ENCODE results near the gene LRP2.

DNA sequence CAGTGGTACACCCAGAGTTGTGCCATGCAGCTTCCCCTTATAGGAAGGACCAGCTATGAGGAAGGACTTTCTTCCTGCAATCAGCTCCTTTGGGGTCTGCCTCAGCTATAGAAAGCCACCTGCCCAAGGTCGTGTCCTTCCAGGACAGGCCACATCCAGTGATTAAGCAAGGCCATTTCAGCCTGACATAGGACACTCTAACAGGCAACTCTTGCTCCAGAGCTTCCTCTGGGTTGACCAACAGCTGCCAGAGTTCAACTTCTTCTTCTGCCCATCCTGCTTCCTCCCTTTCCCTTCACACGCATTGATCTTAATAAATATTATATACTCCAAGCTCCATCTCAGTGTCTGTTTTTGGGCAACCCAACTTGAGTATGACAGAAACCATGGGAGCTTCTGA, 12.8 kb downstream of the LRP2 start:
- TF ChIP-seq, protein P1, sequence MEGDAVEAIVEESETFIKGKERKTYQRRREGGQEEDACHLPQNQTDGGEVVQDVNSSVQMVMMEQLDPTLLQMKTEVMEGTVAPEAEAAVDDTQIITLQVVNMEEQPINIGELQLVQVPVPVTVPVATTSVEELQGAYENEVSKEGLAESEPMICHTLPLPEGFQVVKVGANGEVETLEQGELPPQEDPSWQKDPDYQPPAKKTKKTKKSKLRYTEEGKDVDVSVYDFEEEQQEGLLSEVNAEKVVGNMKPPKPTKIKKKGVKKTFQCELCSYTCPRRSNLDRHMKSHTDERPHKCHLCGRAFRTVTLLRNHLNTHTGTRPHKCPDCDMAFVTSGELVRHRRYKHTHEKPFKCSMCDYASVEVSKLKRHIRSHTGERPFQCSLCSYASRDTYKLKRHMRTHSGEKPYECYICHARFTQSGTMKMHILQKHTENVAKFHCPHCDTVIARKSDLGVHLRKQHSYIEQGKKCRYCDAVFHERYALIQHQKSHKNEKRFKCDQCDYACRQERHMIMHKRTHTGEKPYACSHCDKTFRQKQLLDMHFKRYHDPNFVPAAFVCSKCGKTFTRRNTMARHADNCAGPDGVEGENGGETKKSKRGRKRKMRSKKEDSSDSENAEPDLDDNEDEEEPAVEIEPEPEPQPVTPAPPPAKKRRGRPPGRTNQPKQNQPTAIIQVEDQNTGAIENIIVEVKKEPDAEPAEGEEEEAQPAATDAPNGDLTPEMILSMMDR (IDR thresholded peaks at IDR 0.05 in 4 of 5, conservative IDR thresholded peaks at IDR 0.05 in 1 of 5): no peak
- TF ChIP-seq POLR2A (IDR thresholded peaks at IDR 0.05): no peak
